ENCODE data around the gene TAS2R31.

DNA sequence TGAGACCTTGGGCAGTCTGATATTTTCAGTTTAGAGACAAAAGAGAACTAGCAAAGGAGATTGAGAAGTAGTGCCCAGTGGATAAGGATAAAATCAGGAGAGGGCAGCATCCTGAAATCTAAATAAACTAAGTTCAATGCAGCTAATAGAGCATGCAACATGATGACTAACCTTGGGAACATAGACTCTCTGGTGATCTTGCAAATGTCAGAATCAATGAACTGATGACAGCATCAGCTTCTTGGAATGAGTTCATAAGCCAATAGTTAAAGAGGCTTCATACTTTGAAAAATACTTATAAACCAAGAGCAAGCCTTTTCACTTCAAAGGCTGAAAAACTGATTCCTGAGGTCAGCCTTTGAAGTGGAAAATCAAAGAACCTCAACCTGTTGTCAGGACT is 17.0 kb downstream of the TAS2R31 start:
- TF ChIP-seq, protein P1, sequence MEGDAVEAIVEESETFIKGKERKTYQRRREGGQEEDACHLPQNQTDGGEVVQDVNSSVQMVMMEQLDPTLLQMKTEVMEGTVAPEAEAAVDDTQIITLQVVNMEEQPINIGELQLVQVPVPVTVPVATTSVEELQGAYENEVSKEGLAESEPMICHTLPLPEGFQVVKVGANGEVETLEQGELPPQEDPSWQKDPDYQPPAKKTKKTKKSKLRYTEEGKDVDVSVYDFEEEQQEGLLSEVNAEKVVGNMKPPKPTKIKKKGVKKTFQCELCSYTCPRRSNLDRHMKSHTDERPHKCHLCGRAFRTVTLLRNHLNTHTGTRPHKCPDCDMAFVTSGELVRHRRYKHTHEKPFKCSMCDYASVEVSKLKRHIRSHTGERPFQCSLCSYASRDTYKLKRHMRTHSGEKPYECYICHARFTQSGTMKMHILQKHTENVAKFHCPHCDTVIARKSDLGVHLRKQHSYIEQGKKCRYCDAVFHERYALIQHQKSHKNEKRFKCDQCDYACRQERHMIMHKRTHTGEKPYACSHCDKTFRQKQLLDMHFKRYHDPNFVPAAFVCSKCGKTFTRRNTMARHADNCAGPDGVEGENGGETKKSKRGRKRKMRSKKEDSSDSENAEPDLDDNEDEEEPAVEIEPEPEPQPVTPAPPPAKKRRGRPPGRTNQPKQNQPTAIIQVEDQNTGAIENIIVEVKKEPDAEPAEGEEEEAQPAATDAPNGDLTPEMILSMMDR (IDR thresholded peaks at IDR 0.05), result no peak
- no peak for TF ChIP-seq POLR2A (IDR thresholded peaks at IDR 0.05)

All from transverse colon (tissue), 3 donors.